GM12801 (cell line): ENCODE measurements around the gene AFF2.

Experiments used
- CTCF ChIP-seq: IDR thresholded peaks from one replicate; pipeline ENCODE4 v1.5.1; 2011; ENCODE audit warnings: control low read depth; ENCODE audit not compliant: insufficient read length; ENCODE audit errors: extremely low read depth

AFF2 gene

GRCh38 chrX:148905400-148905799 is 405.0 kb downstream of the AFF2 start:
- no peak for TF ChIP-seq CTCF

GRCh38 chrX:148909758-148910157 is 409.3 kb downstream of the AFF2 start:
- no peak for TF ChIP-seq CTCF

GRCh38 chrX:148913971-148914370 is 413.6 kb downstream of the AFF2 start:
- no peak for TF ChIP-seq CTCF

GRCh38 chrX:148914783-148915182 is 414.4 kb downstream of the AFF2 start:
- TF ChIP-seq CTCF = no peak

- TF ChIP-seq CTCF = no peak
Measured at GRCh38 chrX:148915474-148915873, 415.1 kb downstream of the AFF2 start.

- TF ChIP-seq CTCF = no peak
Measured at GRCh38 chrX:148917441-148917840, 417.0 kb downstream of the AFF2 start.

GRCh38 chrX:148923631-148924030 is 423.2 kb downstream of the AFF2 start:
- no peak for TF ChIP-seq CTCF

- TF ChIP-seq CTCF = no peak
Measured at GRCh38 chrX:148926371-148926770, 426.0 kb downstream of the AFF2 start.
